Dermis lymphatic vessel endothelial cell (primary cell): ENCODE results near the gene GAGE12G. TPM values are rescaled to one million over a fixed set of nuclear protein-coding genes. Genes with fewer than 3 reads are reported as not detected.

Experiments
- total RNA-seq: library from RNA; depleted of rRNA; stranded (reverse); fragments of >200 nt; gene quantifications from 2 replicates; pipeline ENCODE4 v1.2.1, GENCODE V29; 2014

Gene GAGE12G
- not detected in 2 replicates for total RNA-seq

GRCh38 chrX:49570100-49570499 lies at the start of gene GAGE12G:
TSS of gene GAGE12G (plus strand) at chrX:49570400. CDS start at chrX:49571555, 1,155 bp downstream.

GRCh38 chrX:49531877-49532276 lies 38.3 kb upstream of the GAGE12G start, which contains the start of gene GAGE12C:
TSS of gene GAGE12C (plus strand) at chrX:49532177. CDS start at chrX:49533332, 1,155 bp downstream.

GRCh38 chrX:49541433-49541832 lies 28.8 kb upstream of the GAGE12G start, which contains the start of gene GAGE12D:
TSS of gene GAGE12D (plus strand) at chrX:49541733. CDS start at chrX:49542888, 1,155 bp downstream.

GRCh38 chrX:49550989-49551388 lies 19.2 kb upstream of the GAGE12G start, which contains the start of gene GAGE12E:
TSS of gene GAGE12E (plus strand) at chrX:49551289. CDS start at chrX:49552444, 1,155 bp downstream.

GRCh38 chrX:49560542-49560941 lies 9.7 kb upstream of the GAGE12G start, which contains the start of gene GAGE12F:
TSS of gene GAGE12F (plus strand) at chrX:49560842. CDS start at chrX:49561997, 1,155 bp downstream.

GRCh38 chrX:49579649-49580048 lies 9.4 kb downstream of the GAGE12G start, which contains the start of gene GAGE12H:
TSS of gene GAGE12H (plus strand) at chrX:49579949. CDS start at chrX:49581104, 1,155 bp downstream.

GRCh38 chrX:49589196-49589595 lies 19.0 kb downstream of the GAGE12G start, which contains the start of gene GAGE2A:
TSS of gene GAGE2A (plus strand) at chrX:49589496. CDS start at chrX:49590651, 1,155 bp downstream.

GRCh38 chrX:49598720-49599119 lies 28.5 kb downstream of the GAGE12G start, which contains the start of gene GAGE1:
TSS of gene GAGE1 (plus strand) at chrX:49599020. CDS start at chrX:49600175, 1,155 bp downstream.

Other genes starting within 250 kb of the GAGE12G start
- not detected in 2 replicates for gene GAGE12J, start 248.4 kb upstream of the GAGE12G start, total RNA-seq
- not detected in 2 replicates for gene GAGE13, start 238.8 kb upstream of the GAGE12G start, total RNA-seq
- not detected in 2 replicates for gene GAGE12C, start 38.2 kb upstream of the GAGE12G start, total RNA-seq
- gene GAGE12D, start 28.7 kb upstream of the GAGE12G start, total RNA-seq: not detected in 2 replicates
- not detected in 2 replicates for gene GAGE12E, start 19.1 kb upstream of the GAGE12G start, total RNA-seq
- gene GAGE12F, start 9.6 kb upstream of the GAGE12G start, total RNA-seq: not detected in 2 replicates
- not detected in 2 replicates for gene GAGE12H, start 9.5 kb downstream of the GAGE12G start, total RNA-seq
- not detected in 2 replicates for gene GAGE2A, start 19.1 kb downstream of the GAGE12G start, total RNA-seq
- gene GAGE1, start 28.6 kb downstream of the GAGE12G start, total RNA-seq: not detected in 2 replicates
- gene PAGE1, start 125.6 kb downstream of the GAGE12G start, total RNA-seq: not detected in 2 replicates